DND-41 (cell line): ENCODE results near the gene TCF21.

Experiments
- ATAC-seq: fragments of 200-7000 bp; cut with Tn5 transposase; 3 replicates; pipeline ENCODE4 v1.9.1; 2021; ENCODE audit warnings: low read depth; ENCODE audit not compliant: insufficient read depth
- DNase-seq: peaks from one replicate; pipeline ENCODE4 v3.0.0-alpha.2; 2020
- H2AFZ ChIP-seq: 2 replicates; pipeline ENCODE4 v1.6.0; 2012; ENCODE audit warnings: low read depth, low read length
- H3K27ac ChIP-seq: 2 replicates; pipeline ENCODE4 v1.5.1; 2012; ENCODE audit warnings: low read length, inconsistent platforms
- H3K27me3 ChIP-seq: fragments of 200-600 bp; sonication (generic); 2 replicates; pipeline ENCODE4 v1.6.0; 2012; ENCODE audit warnings: low read length, mild to moderate bottlenecking, inconsistent platforms; ENCODE audit not compliant: insufficient read depth, poor library complexity
- H3K36me3 ChIP-seq: 2 replicates; pipeline ENCODE4 v1.5.1; 2012; ENCODE audit warnings: low read length, inconsistent platforms; ENCODE audit not compliant: insufficient read depth
- H3K4me1 ChIP-seq: 2 replicates; pipeline ENCODE4 v1.5.1; 2012; ENCODE audit warnings: mild to moderate bottlenecking, low read length; ENCODE audit not compliant: insufficient read depth
- H3K4me2 ChIP-seq: 2 replicates; pipeline ENCODE4 v1.6.0; 2012; ENCODE audit warnings: mild to moderate bottlenecking, moderate library complexity, low read length, inconsistent platforms; ENCODE audit not compliant: insufficient read depth
- H3K4me3 ChIP-seq, 2 experiments: fragments of 200-600 bp in 1 of 2; shearing (Covaris generic) in 1 of 2; 2 replicates each; pipeline ENCODE4 v1.5.1; 2012 to 2016; ENCODE audit warnings: inconsistent platforms in 2 of 2, low read length in 2 of 2, mild to moderate bottlenecking in 2 of 2, low read depth in 1 of 2, moderate library complexity in 1 of 2
- H3K79me2 ChIP-seq: 2 replicates; pipeline ENCODE4 v1.6.0; 2012; ENCODE audit warnings: low read length, inconsistent platforms; ENCODE audit not compliant: insufficient read depth
- H3K9ac ChIP-seq: 2 replicates; pipeline ENCODE4 v1.6.0; 2012; ENCODE audit warnings: low read depth, mild to moderate bottlenecking, inconsistent platforms, low read length, moderate library complexity
- H3K9me3 ChIP-seq: 2 replicates; pipeline ENCODE4 v1.5.1; 2012; ENCODE audit warnings: low read length, moderate library complexity, mild to moderate bottlenecking, inconsistent platforms; ENCODE audit not compliant: insufficient read depth, severe bottlenecking
- H4K20me1 ChIP-seq: 2 replicates; pipeline ENCODE4 v1.6.0; 2012; ENCODE audit warnings: low read length; ENCODE audit not compliant: insufficient read depth
- EZH2 ChIP-seq: IDR thresholded peaks from 3 replicates; pipeline ENCODE4 v1.6.1; 2012; ENCODE audit warnings: borderline replicate concordance, low read depth, mild to moderate bottlenecking, moderate library complexity, low read length, inconsistent platforms; ENCODE audit not compliant: severe bottlenecking
- TF ChIP-seq, protein P1 (sequence below): IDR thresholded peaks from 2 replicates; pipeline ENCODE4 v1.5.1; 2012; ENCODE audit warnings: borderline replicate concordance, low read length, moderate library complexity, mild to moderate bottlenecking; ENCODE audit not compliant: poor library complexity, severe bottlenecking; ENCODE audit errors: extremely low read depth

The TCF21 gene

DNA sequence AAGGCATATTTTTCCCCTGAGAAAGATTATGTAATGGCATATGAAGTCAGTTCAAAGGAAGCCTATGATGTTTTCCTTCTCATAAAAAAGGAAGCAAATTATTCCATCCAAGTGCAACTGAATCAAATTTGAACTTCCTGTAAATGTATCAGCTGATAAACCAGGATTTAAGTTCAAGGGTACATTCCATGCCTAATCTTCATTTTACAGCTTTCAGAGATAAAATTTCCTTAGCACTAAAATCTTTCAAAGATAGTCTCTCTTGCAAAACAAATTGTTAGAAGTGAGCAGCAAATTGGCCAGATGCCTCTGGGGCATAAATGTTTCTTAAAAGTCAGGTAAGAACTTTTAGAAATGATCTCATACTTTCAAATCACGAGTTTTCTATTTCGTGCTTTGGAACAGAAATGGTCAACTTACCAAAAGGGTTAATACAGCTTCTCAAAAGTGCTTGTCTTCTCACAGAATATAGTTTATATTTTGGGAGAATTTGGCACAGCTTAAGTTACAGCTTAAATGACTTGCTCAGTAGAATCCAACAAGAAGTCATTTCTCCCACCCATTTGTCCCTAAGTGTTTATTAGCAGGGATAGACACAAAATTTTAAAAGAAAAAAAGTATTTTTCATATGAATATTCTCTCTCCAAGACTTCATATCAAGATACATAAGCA, 2.7 kb upstream of the TCF21 start:
- ATAC-seq = no peak
- no peaks in the 10 kb centered on the region for H3K27me3 ChIP-seq
- no peak overlapping the region for H3K9ac ChIP-seq
- no peak for DNase-seq
- H3K27ac ChIP-seq = no peak overlapping the region
- H3K79me2 ChIP-seq = no peaks in the 10 kb centered on the region
- H2AFZ ChIP-seq = no peak overlapping the region
- H3K36me3 ChIP-seq = no peaks in the 10 kb centered on the region
- TF ChIP-seq, protein P1, sequence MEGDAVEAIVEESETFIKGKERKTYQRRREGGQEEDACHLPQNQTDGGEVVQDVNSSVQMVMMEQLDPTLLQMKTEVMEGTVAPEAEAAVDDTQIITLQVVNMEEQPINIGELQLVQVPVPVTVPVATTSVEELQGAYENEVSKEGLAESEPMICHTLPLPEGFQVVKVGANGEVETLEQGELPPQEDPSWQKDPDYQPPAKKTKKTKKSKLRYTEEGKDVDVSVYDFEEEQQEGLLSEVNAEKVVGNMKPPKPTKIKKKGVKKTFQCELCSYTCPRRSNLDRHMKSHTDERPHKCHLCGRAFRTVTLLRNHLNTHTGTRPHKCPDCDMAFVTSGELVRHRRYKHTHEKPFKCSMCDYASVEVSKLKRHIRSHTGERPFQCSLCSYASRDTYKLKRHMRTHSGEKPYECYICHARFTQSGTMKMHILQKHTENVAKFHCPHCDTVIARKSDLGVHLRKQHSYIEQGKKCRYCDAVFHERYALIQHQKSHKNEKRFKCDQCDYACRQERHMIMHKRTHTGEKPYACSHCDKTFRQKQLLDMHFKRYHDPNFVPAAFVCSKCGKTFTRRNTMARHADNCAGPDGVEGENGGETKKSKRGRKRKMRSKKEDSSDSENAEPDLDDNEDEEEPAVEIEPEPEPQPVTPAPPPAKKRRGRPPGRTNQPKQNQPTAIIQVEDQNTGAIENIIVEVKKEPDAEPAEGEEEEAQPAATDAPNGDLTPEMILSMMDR = no peak
- no peak for TF ChIP-seq EZH2
- no peaks in the 10 kb centered on the region for H3K9me3 ChIP-seq
- no peak overlapping the region for H3K4me2 ChIP-seq
- H4K20me1 ChIP-seq = no peaks in the 10 kb centered on the region
- H3K4me3 ChIP-seq = no peak overlapping the region
- H3K4me1 ChIP-seq = no peaks in the 10 kb centered on the region

DNA sequence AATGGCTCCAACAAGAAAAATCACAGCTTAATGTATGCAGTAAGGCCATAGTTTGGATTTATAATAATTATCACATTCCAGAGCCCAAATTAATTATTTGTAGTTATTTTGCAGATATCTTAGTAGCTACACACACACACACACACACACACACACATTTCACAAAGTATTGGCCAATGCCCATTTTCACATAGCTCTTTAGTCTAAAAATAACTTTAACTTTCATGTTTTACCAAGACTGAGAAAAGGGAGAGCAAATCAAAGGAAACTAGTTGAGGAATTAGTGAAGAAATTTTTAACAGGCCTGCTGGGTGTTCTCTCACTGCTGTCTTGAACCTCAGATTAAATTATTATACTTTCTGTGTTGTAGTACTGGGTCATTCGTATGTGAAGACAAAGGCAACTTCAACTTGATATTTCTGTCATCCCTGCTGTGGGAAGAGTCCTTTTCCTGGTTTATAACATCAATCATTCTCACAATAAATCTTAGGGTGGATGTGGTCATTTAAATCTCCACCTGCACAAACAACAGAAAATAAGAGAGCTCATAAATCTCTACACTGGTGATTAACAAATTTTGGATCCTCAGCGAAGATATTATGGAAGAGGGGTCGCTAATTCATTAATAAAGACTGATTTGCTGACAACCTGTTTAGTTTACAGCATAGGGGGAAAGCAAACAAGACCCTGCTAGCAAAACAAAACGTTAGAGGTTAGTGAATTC, 1.6 kb upstream of the TCF21 start:
- TF ChIP-seq, protein P1 = no peak
- Histone ChIP-seq H3K4me3 (no peak overlapping the region), H3K79me2 (no peaks in the 10 kb centered on the region), H4K20me1 (no peaks in the 10 kb centered on the region), H2AFZ (no peak overlapping the region), H3K36me3 (no peaks in the 10 kb centered on the region), H3K4me1 (no peaks in the 10 kb centered on the region), H3K9me3 (no peaks in the 10 kb centered on the region), H3K27ac (no peak overlapping the region), H3K27me3 (no peaks in the 10 kb centered on the region), H3K4me2 (no peak overlapping the region), H3K9ac (no peak overlapping the region)
- ATAC-seq = no peak
- DNase-seq = no peak

DNA sequence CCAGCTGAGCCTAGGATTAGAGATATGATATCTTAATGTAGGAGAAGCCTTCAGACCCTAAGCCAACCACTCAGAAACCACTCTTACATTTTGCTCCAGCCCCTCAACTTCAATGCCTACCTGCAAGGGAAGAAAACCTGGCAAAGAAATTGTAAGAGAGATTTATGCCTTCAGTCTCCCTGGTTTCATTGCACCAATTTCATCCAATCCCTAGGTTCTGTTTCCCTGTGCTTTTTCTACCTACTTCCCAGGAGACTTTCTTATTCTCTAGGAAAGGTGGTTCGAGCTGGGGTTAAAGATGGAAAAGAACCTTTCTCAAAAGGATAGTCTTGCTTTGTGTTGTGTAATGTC, 1.1 kb upstream of the TCF21 start:
- Histone ChIP-seq H3K4me1 (no peaks in the 10 kb centered on the region), H3K9me3 (no peaks in the 10 kb centered on the region), H3K36me3 (no peaks in the 10 kb centered on the region), H2AFZ (no peak overlapping the region), H3K27me3 (no peaks in the 10 kb centered on the region), H3K4me2 (no peak overlapping the region), H4K20me1 (no peaks in the 10 kb centered on the region), H3K4me3 (no peak overlapping the region), H3K27ac (no peak overlapping the region), H3K79me2 (no peaks in the 10 kb centered on the region), H3K9ac (no peak overlapping the region)
- TF ChIP-seq, protein P1 = no peak
- TF ChIP-seq EZH2 = no peak
- ATAC-seq = no peak
- DNase-seq = no peak
